Right ventricle myocardium superior (tissue), 1 donor: Measurements from ENCODE around the gene SLC46A2. TPM values are rescaled to one million over a fixed set of nuclear protein-coding genes. Genes with fewer than 3 reads are reported as not detected.

Source experiments
- ATAC-seq: fragments of 200-7000 bp; cut with Tn5 transposase; one replicate; pipeline ENCODE4 v1.9.1; 2020; ENCODE audit warnings: mild to moderate bottlenecking; ENCODE audit not compliant: poor library complexity
- DNase-seq: peaks from one replicate; pipeline ENCODE4 v3.0.0-alpha.2; 2020
- intact Hi-C: fragments of 100-400 bp; cut with DNase I; formaldehyde crosslinking; loops from one replicate; pipeline ENCODE4 v1.11.2; 2022
- total RNA-seq: library from RNA; stranded (reverse); fragmentation: NEBNext Ultra II Directional; extraction: Animal tissue kit (Norgen Biotek cat#: 25700); gene quantifications from one replicate; pipeline ENCODE4 v1.2.1, GENCODE V29; 2021
- donor health status: DM: no; HTN: yes; CAD: no; lungs with severe emphysema.

The SLC46A2 gene
- total RNA-seq, 1 donor from 2014 or later, result not detected

DNA sequence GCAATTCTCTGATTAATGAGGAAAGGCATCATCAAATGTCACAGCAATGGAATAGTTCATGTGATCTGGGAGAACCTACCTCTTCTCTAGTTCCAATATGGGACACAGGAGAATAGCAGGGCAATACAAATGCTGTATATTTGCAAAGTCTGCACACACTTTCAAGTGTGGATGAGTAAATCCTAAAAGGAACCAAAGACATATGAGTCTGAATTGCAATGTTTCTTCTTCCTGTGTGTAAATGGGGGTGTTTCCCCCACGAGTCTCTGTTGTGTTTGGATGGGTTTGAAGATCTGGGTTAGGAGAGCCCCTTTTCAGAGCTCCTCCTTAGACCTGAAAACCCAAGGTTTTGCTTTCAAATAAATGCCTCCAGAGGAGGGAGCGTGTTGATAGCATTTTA, 26.9 kb downstream of the SLC46A2 start:
- no peak for ATAC-seq
- DNase-seq, result no peak
- intact Hi-C loops, result no loop called here

- intact Hi-C loops, result no loop called here
- ATAC-seq (peak; percentile 63), DNase-seq (peak; percentile 52)
These were observed 27.5 kb downstream of the SLC46A2 start for GRCh38 chr9:112863214-112863613.

GRCh38 chr9:112861638-112862555, 28.8 kb downstream of the SLC46A2 start:
- DNase-seq (peak; percentile 61), ATAC-seq (peak; percentile 63)
- intact Hi-C loops, result no loop called here

DNA sequence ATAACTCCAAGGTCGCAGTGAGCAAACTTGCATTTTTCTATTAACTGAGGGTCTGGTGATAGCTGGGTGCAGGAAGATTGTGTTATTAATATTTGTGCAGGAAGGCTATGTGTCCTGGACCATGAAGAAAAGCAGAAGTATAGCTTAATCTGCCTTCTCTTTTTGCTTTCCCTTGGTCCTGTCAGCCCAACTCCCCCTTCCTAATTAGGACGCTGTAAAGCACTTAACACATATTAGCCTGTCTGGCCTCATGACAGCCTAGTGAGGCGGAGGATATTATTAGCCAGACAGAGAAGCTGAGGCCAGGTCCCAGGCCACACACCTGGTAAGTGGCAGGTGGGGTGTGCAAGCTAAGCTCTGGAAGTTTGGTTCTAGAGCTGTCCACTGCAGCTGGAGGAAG, 29.5 kb downstream of the SLC46A2 start:
- DNase-seq (no peak), ATAC-seq (peak; percentile 52)
- intact Hi-C loops, result no loop called here

DNA sequence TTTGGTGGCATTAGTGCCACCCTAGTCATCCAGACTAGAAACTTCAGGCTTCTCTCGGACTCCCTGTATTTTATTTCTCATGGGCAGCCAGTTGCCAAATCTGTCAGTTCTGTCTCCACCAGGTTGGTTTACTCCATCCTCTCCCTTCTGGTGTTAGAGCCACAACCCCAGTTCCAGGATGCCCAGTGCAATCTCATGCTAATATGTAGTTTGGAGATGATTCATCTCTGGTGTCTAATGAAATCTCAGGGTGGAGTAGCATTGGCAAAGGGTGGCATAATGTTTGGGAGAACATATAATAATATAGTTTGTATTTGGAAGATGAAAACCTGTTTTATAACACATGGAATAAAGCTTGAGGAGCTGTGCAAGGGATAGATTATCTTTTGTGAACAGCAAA, 30.2 kb downstream of the SLC46A2 start:
- ATAC-seq (no peak), DNase-seq (no peak)
- intact Hi-C loops, result no loop called here

- DNase-seq, result no peak
- peak; percentile 51 for ATAC-seq
- intact Hi-C loops, result no loop called here
These were observed 32.0 kb downstream of the SLC46A2 start for GRCh38 chr9:112858625-112859147.

DNA sequence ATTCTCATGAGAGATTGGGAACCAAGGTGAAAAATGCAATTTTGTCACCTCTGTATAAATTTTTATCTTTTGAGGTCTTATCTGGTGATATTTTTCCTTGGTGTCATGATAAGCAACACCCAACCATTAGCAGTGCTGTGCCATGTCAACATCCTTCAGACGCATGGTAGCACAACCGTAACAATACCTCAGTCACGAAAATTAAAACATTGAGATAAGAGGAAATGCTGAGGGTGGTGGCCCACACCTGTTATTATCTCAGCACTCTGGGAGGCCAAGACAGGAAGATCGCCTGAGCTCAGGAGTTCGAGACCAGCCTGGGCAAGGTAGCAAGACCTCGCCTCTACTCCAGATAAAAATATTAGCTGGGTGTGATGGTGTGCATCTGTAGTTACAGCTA, 32.7 kb downstream of the SLC46A2 start:
- intact Hi-C loops, result no loop called here
- DNase-seq (no peak), ATAC-seq (no peak)

GRCh38 chr9:112856843-112857242, 33.8 kb downstream of the SLC46A2 start:
- ATAC-seq (no peak), DNase-seq (no peak)
- intact Hi-C loops, result no loop called here

GRCh38 chr9:112856200-112856599, 34.5 kb downstream of the SLC46A2 start:
- intact Hi-C loops, result no loop called here
- DNase-seq (no peak), ATAC-seq (no peak)

DNA sequence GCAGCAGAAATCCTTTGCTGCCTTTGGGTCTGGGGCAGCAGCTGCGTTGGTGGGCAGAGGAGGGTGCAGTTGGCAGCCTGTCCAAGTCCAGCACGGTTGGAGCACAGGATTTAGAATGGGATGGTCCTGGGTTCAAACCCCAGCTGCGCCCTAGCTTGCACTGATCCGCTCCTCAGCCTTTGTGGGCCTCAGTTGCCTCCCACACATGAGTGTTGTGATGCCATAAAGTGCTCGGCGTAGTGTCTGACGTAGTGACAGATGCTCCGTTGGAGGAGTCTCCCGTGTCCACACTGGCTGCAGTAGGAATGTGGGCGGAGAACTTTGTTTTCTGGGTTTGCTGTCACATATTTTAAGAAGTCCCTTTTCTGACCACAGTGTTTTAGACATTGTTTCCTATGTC, 36.0 kb downstream of the SLC46A2 start:
- DNase-seq, result no peak

DNA sequence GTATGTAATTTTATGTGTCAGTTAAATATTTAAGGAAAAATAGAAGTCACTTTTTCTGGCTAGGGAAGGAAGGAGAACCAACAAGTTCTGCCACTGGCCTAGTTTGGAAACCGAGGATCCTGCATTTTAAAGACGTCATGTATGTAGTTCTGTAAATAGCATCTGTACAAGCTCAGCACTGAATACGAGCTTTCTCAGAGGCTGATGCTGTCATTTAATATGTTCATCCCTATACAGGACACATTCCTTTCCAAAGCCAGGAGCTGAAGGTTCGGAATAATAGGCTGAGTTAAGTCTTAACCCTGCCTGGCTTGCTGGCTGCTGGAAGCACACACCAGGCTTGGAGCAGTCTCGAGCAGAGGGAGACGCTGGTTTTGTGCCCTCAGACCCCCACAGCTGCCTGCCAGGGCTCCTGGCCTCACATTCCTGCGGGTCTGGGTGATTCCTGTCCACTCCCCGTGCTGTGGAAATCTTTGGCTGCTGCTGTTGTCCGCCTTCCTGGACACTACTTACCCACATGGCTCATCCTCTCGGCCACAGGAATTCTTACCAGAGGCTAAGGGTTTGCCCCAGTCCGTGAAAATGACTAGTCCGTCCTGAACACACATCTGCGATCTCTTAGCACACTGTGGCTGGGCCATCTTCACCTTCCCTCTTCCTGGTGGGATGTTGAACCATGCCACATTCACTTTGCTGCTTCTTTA, 36.6 kb downstream of the SLC46A2 start:
- no peak for ATAC-seq
- intact Hi-C loops, result no loop called here
- DNase-seq, result no peak

More for the DNA sequence above, 36.0 kb downstream of the SLC46A2 start:
- intact Hi-C loops, result no loop called here
- no peak for ATAC-seq

DNA sequence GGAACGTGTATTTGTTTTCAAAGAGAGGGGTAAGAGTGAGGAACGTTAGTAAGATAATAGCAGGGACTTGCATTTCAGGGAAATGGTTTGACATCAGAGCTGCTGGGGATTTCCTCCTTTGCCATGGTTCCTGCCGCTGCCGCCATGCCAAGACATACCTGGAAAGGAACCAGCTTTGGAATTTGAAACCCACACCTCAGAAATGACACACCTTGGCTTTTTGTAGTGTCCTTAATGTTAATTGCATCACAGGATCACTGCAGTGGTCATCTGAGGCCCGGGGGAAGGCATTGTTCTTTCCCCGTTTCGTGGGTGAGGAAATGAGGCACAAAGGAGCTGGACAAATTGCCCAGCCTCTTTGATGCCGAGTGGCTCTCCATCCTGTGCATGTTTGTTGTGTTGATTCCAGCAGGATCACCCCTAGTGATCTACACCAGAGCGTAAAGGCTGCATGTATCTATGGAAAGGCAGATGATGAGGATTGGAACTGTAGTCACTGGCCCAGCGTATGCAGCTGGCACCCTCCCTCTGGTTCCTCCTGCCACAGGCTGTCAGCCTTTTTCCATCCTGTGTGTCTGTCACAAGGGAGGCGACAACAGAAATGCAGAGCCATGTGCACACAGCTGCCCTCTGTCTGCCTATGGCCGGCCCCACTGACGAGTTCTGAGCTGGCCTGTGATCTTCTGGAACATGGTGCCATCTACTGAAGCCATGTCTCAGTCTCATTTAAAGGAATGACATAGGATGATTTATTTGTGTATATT, 37.8 kb downstream of the SLC46A2 start:
- DNase-seq, result no peak
- intact Hi-C loops, result no loop called here
- no peak for ATAC-seq

DNA sequence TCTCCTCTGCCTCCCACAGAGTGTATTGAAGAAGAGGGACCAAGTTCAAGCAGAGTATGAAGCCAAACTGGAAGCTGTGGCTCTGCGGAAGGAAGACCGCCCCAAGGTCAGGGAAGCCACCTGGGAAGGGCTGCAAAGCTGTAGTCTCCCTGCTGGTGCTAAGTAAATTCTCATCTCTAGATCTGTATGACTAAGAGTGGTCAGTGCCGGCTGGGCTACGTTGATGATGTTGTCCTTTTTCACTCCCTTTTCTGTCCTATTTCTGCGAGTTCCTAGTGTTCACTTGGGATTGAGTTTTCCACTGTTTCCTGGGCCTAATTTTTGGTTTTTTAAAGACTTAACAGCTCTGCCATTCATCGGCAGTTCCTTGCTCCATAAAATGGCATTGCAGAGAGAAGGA, 39.8 kb downstream of the SLC46A2 start:
- intact Hi-C loops, result no loop called here

DNA sequence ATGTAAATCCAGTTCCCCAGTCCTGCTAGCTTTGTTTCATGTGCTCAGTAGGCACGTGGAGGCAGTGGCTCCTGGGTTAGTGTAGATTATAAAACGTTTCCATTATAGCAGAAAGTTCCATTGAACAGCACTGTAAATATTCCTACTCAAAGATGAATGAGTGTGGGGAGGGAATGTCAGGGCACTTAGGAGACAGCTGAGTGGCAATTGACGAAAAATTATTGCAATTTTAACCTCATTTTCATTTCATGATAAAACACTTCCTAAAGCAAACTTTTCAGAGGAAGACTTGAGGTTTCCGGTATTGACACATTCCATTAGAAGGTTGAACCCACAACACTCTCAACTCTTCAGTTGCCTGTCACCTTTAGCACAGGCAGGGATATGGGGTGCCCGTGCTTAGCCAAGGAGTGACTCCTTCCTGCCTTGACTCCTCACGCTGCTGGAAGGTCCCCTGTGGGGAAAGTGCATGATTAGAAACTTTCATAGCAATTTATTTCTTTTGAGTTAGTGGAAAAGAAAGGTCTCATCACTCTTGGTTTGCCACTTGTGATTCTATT, 41.2 kb downstream of the SLC46A2 start:
- intact Hi-C loops, result no loop called here
- no peak for DNase-seq
- ATAC-seq, result no peak

More for the DNA sequence above, 39.8 kb downstream of the SLC46A2 start:
- ATAC-seq (no peak), DNase-seq (no peak)

DNA sequence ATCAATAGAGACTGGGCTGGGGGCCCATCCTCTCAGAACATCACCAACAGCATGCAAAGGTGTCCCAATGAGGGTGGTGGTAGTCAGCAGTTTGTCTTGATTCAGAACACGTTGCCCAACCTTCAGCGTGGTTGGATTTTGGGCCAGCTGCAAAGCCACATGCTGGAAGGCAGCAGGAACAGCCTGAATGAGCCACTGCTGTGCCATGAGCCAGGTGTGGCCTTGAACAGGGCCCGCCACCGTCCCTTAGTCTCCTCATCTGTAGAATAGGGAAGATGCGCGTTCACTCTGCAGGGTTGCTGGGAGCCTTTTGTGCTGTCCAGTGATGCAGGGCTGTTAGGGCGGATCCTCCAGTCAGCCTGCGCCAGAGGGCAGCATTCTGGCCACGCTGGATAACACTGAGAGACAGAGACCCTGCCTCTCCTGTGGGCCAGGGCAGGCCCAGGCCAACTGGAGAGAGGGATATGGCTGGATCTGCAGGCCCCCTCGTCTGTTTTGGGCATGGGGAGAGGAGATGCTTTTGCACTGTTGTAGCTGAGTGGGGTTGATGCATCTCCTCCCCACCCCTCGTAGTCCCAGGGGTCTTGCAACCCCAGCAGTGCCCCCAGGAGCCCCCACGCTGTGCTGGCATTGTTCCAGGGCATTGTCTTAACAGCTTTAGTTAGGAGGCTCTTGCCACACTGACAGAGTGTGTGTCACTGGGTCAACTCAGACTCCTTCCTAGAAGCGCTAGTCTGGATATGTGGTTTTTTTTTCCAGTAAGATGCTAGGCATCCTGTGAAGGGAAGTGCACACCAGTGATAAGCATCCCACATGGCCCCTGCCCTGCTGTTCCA, 42.1 kb downstream of the SLC46A2 start:
- DNase-seq (no peak), ATAC-seq (no peak)
- intact Hi-C loops, result no loop called here

DNA sequence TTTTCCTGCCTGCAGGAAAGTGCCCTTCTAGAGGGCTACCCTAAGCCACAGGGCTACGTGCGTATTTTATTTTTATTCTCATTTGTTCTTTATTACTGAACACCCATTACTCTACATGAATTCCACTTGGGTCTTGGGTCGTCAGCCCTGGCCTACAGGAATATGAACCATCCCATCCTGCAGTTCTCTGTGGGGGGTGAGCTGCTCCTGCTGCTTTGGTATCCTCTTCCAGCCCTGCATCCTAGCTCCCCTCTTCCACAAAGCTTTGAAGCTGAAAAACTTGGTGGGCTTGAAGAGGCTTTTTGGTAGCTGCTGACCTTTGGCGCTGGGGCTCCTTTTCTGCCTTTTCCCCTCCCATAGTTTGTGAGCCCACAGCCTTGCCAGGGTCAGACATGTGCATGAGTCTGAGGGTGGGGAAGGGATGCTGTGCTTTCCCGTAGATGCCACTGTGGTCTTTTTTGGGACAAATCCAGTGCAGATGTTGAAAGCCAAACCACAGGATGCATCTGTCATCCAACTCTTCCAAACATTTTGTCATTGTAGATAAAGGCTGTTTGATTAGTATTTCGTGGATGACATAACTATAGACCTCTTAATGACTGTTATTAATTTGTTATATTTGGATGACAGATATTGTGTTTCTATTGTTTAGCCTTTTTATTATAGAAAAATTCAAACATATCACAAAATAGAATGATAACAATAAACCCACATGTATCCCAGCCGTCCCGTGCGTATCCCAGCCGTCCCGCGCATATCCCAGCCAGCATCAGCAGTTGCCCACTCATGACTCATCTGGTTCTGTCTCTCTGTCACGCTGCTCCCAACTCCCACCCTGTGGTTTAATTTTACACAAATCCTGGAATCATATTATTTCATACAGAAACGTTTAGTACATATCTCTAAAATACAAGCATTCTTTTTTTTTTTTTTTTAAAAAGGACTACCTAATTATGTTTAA, 43.9 kb downstream of the SLC46A2 start:
- intact Hi-C loops, result no loop called here
- no peak for DNase-seq
- no peak for ATAC-seq
